ENCODE results near the gene INSIG1.

Gene INSIG1

GRCh38 chr7:155297517-155298287, at the start of gene INSIG1:
Gene INSIG1 (plus strand): TSS chr7:155297878. CDS start chr7:155298286, 408 bp downstream.
- DNase-seq = peak; percentile 91

GRCh38 chr7:155248366-155248756, 49.3 kb upstream of the INSIG1 start:
- no peak for DNase-seq

GRCh38 chr7:155251831-155252230, 45.8 kb upstream of the INSIG1 start:
- DNase-seq = no peak

- DNase-seq = no peak
Observed at GRCh38 chr7:155252444-155252887, 45.2 kb upstream of the INSIG1 start.

GRCh38 chr7:155252892-155253501, 44.7 kb upstream of the INSIG1 start:
- no peak for DNase-seq

- DNase-seq = no peak
Observed at GRCh38 chr7:155254018-155254417, 43.7 kb upstream of the INSIG1 start.

GRCh38 chr7:155255071-155255470, 42.6 kb upstream of the INSIG1 start:
- DNase-seq = no peak

- DNase-seq = no peak
Observed at GRCh38 chr7:155255621-155256020, 42.1 kb upstream of the INSIG1 start.

- DNase-seq = no peak
Observed at GRCh38 chr7:155256081-155256760, 41.5 kb upstream of the INSIG1 start.

GRCh38 chr7:155256761-155257481, 40.8 kb upstream of the INSIG1 start:
- no peak for DNase-seq

GRCh38 chr7:155257482-155258225, 40.0 kb upstream of the INSIG1 start:
- no peak for DNase-seq

GRCh38 chr7:155258226-155258560, 39.5 kb upstream of the INSIG1 start:
- DNase-seq = peak; percentile 66

- no peak for DNase-seq
Observed at GRCh38 chr7:155259866-155260497, 37.7 kb upstream of the INSIG1 start.

GRCh38 chr7:155260498-155260872, 37.2 kb upstream of the INSIG1 start:
- no peak for DNase-seq

- no peak for DNase-seq
Observed at GRCh38 chr7:155261031-155261985, 36.4 kb upstream of the INSIG1 start.

- DNase-seq = no peak
Observed at GRCh38 chr7:155262031-155262430, 35.6 kb upstream of the INSIG1 start.

- no peak for DNase-seq
Observed at GRCh38 chr7:155263051-155263450, 34.6 kb upstream of the INSIG1 start.

GRCh38 chr7:155263581-155264143, 34.0 kb upstream of the INSIG1 start:
- no peak for DNase-seq

GRCh38 chr7:155265144-155265543, 32.5 kb upstream of the INSIG1 start:
- DNase-seq = no peak

- DNase-seq = no peak
Observed at GRCh38 chr7:155265961-155266360, 31.7 kb upstream of the INSIG1 start.

- no peak for DNase-seq
Observed at GRCh38 chr7:155266440-155266839, 31.2 kb upstream of the INSIG1 start.

All from NCI-H226 (cell line).